Prostate gland (tissue), 2 donors: ENCODE measurements around the gene UBE2R2. TPM values are rescaled to one million over a fixed set of nuclear protein-coding genes. Genes with fewer than 3 reads are reported as not detected.
A peak's percentile ranks its signal among the peaks of the same experiment; 100 is the strongest.
"Not testable (repeated sequence)": the region's sequence is repeated elsewhere in the genome, so short reads cannot be mapped to it uniquely, and the experiment has no call there.

ENCODE experiments used
- DNase-seq: peaks from one replicate; pipeline ENCODE4 v3.0.0-alpha.2; 2019; ENCODE audit warnings: low spot score
- H3K27ac ChIP-seq, 2 donors: fragments of 200-600 bp; sonication (generic); 2 replicates each; pipeline ENCODE4 v1.5.1; 2017 to 2019
- H3K27me3 ChIP-seq: fragments of 200-600 bp; sonication (generic); replicated peaks from 2 replicates; pipeline ENCODE4 v1.5.1; 2019; ENCODE audit not compliant: insufficient read depth
- H3K36me3 ChIP-seq, 2 donors: fragments of 200-600 bp; sonication (generic); 1 replicate in 1 of 2; 2 replicates in 1 of 2; pipeline versions ENCODE4 v1.5.1 to v1.8.1; 2017 to 2019
- H3K4me1 ChIP-seq: fragments of 200-600 bp; sonication (generic); replicated peaks from 2 replicates; pipeline ENCODE4 v1.5.1; 2019
- H3K4me3 ChIP-seq, 2 donors: fragments of 200-600 bp; sonication (generic); 2 replicates each; pipeline ENCODE4 v1.5.1; 2017 to 2019
- H3K9me3 ChIP-seq: fragments of 200-600 bp; sonication (generic); 2 replicates; pipeline ENCODE4 v1.5.1; 2017
- CTCF ChIP-seq, 4 experiments: fragments of 200-600 bp in 2 of 4; fragments of 450-650 bp in 2 of 4; sonication (generic) in 2 of 4; IDR thresholded peaks; 1 replicate in 3 of 4; 2 replicates in 1 of 4; pipeline ENCODE4 v1.5.1; 2016 to 2019; ENCODE audit warnings: antibody characterized with exemption in 4 of 4, mild to moderate bottlenecking in 2 of 4, moderate library complexity in 2 of 4
- POLR2A ChIP-seq: fragments of 450-650 bp; IDR thresholded peaks from one replicate; pipeline ENCODE4 v1.6.1; 2016; ENCODE audit warnings: antibody characterized with exemption, mild to moderate bottlenecking
- POLR2AphosphoS5 ChIP-seq: sonication (generic); formaldehyde crosslinking; IDR thresholded peaks from one replicate; pipeline ENCODE4 v1.6.1; 2017; ENCODE audit warnings: antibody characterized with exemption
- WGBS: methylation state at CpG from one replicate; pipeline ENCODE4 v1.1.5; 2018; 5-methylcytosine and 5-hydroxymethylcytosine counted together
- intact Hi-C: fragments of 100-400 bp; cut with DNase I; formaldehyde crosslinking; loops from one replicate; pipeline ENCODE4 v1.14.2; 2022
- total RNA-seq, 2 donors: library from RNA; depleted of rRNA; stranded (reverse); fragments of >200 nt; gene quantifications; one replicate each; pipeline ENCODE4 v1.1.0, GENCODE V29; 2016

The UBE2R2 gene
- total RNA-seq, 2 donors from 2014 or later, result 25.6 to 42.7 TPM

GRCh38 chr9:33840381-33840780 is 23.4 kb downstream of the UBE2R2 start:
- 24% methylated on average over 2 of the region's 2 CpGs for WGBS
- no peaks in the 10 kb centered on the region for H3K9me3 ChIP-seq
- no peak for DNase-seq
- no peak overlapping the region for H3K4me3 ChIP-seq
- intact Hi-C loops, result no loop called here
- TF ChIP-seq POLR2A, result no peak
- TF ChIP-seq CTCF (IDR thresholded peaks at IDR 0.05), result no peak
- no peak for TF ChIP-seq POLR2AphosphoS5
- H3K27me3 ChIP-seq, result no peaks in the 10 kb centered on the region
- H3K27ac ChIP-seq, result no peak overlapping the region
- H3K36me3 ChIP-seq, result no peaks in the 10 kb centered on the region
- no peaks in the 10 kb centered on the region for H3K4me1 ChIP-seq

DNA sequence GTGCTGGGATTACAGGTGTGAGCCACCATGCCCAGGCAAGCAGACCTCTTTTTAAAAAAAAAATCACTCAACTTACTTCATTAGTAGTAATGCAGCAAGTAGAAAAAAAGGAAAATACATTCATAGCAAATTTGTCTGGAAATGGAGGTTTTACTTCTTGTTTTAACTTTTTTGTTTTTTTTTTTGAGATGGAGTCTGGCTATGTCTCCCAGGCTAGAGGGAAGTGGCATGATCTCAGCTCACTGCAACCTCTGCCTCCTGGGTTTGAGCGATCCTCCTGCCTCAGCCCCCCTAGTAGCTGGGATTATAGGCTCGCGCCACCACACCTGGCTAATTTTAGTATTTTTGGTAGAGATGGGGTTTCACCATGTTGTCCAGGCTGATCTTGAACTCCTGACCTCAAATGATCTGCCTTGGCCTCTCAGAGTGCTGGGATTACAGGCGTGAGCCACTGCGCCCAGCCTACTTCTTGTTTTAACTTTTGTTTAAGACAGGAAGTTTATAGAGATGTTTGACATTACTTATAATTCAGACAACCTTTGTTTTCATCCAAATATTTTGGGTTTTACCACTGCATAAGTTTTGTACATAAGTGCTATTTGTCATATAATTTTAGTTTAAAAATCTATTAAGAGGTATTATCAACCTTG is 26.5 kb downstream of the UBE2R2 start:
- intact Hi-C loops, result no loop called here
- no peak for TF ChIP-seq CTCF (IDR thresholded peaks at IDR 0.05)
- no peak for TF ChIP-seq POLR2AphosphoS5
- no peak for TF ChIP-seq POLR2A
- H3K27ac ChIP-seq, result no peak overlapping the region
- WGBS, result 86% methylated on average over 5 of the region's 5 CpGs
- no peak overlapping the region for H3K4me3 ChIP-seq
- no peak for DNase-seq
- no peaks in the 10 kb centered on the region for H3K9me3 ChIP-seq
- H3K4me1 ChIP-seq, result no peaks in the 10 kb centered on the region
- no peaks in the 10 kb centered on the region for H3K27me3 ChIP-seq
- H3K36me3 ChIP-seq, result no peaks in the 10 kb centered on the region

DNA sequence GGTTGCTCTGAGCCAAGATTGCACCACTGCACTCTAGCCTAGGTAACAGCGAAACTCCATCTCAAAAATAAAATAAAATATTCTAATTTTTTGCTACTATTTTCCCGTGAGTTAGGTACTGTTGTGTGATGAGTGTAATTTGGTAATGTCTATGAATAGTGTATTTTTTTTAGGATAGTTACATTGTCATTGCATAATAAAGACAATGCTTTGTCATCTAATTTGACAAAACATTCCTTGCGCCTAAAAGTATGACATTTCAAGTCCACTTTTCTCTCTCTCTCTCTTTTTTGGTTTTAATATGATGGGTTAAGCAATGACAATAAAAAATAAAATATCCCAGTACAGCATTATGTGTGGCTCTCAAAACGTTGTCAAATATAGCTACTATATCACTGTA is 29.3 kb downstream of the UBE2R2 start:
- no peak for DNase-seq
- no peaks in the 10 kb centered on the region for H3K9me3 ChIP-seq
- peaks cover 7% of the 10 kb centered on the region for H3K4me1 ChIP-seq
- H3K27me3 ChIP-seq, result no peaks in the 10 kb centered on the region
- H3K36me3 ChIP-seq, result no peaks in the 10 kb centered on the region
- intact Hi-C loops, result no loop called here
- 90% methylated on average over 4 of the region's 4 CpGs for WGBS
- no peak overlapping the region for H3K27ac ChIP-seq
- no peak overlapping the region for H3K4me3 ChIP-seq
- no peak for TF ChIP-seq CTCF (IDR thresholded peaks at IDR 0.05)
- TF ChIP-seq POLR2A, result no peak
- no peak for TF ChIP-seq POLR2AphosphoS5

GRCh38 chr9:33847894-33848205 is 30.9 kb downstream of the UBE2R2 start:
- H3K27me3 ChIP-seq, H3K36me3 ChIP-seq, H3K9me3 ChIP-seq, H3K4me3 ChIP-seq, DNase-seq, intact Hi-C loops: not testable (repeated sequence)
- Histone ChIP-seq H3K4me1 (peaks cover 19% of the 10 kb centered on the region), H3K27ac (peak overlapping the region in 1 of 2 donors; percentile 45)
- WGBS, result 97% methylated on average over 3 of the region's 3 CpGs

DNA sequence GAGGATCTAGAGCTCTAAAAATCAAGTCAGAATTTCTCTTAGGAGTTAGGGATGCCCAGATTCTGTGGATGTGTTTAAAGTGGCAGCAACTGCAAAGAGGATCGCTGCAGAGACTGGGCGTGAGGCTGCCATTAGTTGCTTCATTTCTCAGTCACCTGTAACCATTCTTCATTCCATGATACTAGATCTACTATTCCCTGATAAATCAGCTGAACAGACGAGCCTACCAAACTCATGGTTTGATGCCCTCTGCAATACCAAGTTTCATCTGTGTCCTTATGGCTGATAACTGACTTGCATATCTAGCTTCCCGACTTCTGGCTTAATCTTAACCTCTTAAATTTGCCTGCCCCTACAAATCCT is 33.3 kb downstream of the UBE2R2 start:
- DNase-seq, result no peak
- Histone ChIP-seq H3K27me3 (no peaks in the 10 kb centered on the region), H3K9me3 (no peaks in the 10 kb centered on the region), H3K4me3 (no peak overlapping the region), H3K4me1 (peaks cover 19% of the 10 kb centered on the region), H3K27ac (peak overlapping the region; percentile 39 to 48), H3K36me3 (no peaks in the 10 kb centered on the region)
- 70% methylated on average over 4 of the region's 4 CpGs for WGBS
- intact Hi-C loops, result no loop called here
- TF ChIP-seq CTCF (IDR thresholded peaks at IDR 0.05) (no peak), POLR2AphosphoS5 (no peak), POLR2A (no peak)
